ENCODE measurements around the gene RABL6. TPM values are rescaled to one million over a fixed set of nuclear protein-coding genes. Genes with fewer than 3 reads are reported as not detected.
"Not testable (repeated sequence)": the region's sequence is repeated elsewhere in the genome, so short reads cannot be mapped to it uniquely, and the experiment has no call there.

The RABL6 gene
- total RNA-seq, 1 donor from 2014 or later = 64.1 TPM

GRCh38 chr9:136842380-136842948 is 34.7 kb downstream of the RABL6 start, which contains the start of gene AJM1:
AJM1 (plus strand) TSS chr9:136842478; CDS start chr9:136844415, 1,937 bp downstream.
- DNase-seq = peak; percentile 78
- Histone ChIP-seq H3K4me3 (peak within 1 kb of the TSS; percentile 74), H3K27ac (replicated peaks) (peak within 1 kb of the TSS; percentile 78), H3K36me3 (peaks cover 31% of the 10 kb centered on the region), H3K27me3 (ENCODE audit: low read depth) (peaks cover 41% of the 10 kb centered on the region), H3K4me1 (peaks cover 57% of the 10 kb centered on the region)
- intact Hi-C loops (cut with micrococcal nuclease); H3K9me3 ChIP-seq (replicated peaks): not testable (repeated sequence)
- TF ChIP-seq, protein P1, sequence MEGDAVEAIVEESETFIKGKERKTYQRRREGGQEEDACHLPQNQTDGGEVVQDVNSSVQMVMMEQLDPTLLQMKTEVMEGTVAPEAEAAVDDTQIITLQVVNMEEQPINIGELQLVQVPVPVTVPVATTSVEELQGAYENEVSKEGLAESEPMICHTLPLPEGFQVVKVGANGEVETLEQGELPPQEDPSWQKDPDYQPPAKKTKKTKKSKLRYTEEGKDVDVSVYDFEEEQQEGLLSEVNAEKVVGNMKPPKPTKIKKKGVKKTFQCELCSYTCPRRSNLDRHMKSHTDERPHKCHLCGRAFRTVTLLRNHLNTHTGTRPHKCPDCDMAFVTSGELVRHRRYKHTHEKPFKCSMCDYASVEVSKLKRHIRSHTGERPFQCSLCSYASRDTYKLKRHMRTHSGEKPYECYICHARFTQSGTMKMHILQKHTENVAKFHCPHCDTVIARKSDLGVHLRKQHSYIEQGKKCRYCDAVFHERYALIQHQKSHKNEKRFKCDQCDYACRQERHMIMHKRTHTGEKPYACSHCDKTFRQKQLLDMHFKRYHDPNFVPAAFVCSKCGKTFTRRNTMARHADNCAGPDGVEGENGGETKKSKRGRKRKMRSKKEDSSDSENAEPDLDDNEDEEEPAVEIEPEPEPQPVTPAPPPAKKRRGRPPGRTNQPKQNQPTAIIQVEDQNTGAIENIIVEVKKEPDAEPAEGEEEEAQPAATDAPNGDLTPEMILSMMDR (IDR thresholded peaks at IDR 0.05; ENCODE audit: borderline replicate concordance) = peak; percentile 97

GRCh38 chr9:136843159-136843800 is 35.5 kb downstream of the RABL6 start:
- intact Hi-C loops (cut with micrococcal nuclease); H3K9me3 ChIP-seq (replicated peaks); DNase-seq: not testable (repeated sequence)
- H3K27ac ChIP-seq (replicated peaks) = peak overlapping the region; percentile 78
- H3K36me3 ChIP-seq = peaks cover 23% of the 10 kb centered on the region
- peak overlapping the region; percentile 74 for H3K4me3 ChIP-seq
- H3K4me1 ChIP-seq = peaks cover 65% of the 10 kb centered on the region
- peaks cover 41% of the 10 kb centered on the region for H3K27me3 ChIP-seq (ENCODE audit: low read depth)

- TF ChIP-seq, protein P1 (IDR thresholded peaks at IDR 0.05; ENCODE audit: borderline replicate concordance) = peak; percentile 82
- Histone ChIP-seq H3K4me1 (peaks cover 69% of the 10 kb centered on the region), H3K27ac (replicated peaks) (peak overlapping the region; percentile 78), H3K4me3 (peak overlapping the region; percentile 74), H3K27me3 (ENCODE audit: low read depth) (peaks cover 41% of the 10 kb centered on the region), H3K36me3 (peaks cover 15% of the 10 kb centered on the region)
- intact Hi-C loops (cut with micrococcal nuclease); H3K9me3 ChIP-seq (replicated peaks); DNase-seq: not testable (repeated sequence)
These were observed 36.3 kb downstream of the RABL6 start for GRCh38 chr9:136843801-136844740.

DNA sequence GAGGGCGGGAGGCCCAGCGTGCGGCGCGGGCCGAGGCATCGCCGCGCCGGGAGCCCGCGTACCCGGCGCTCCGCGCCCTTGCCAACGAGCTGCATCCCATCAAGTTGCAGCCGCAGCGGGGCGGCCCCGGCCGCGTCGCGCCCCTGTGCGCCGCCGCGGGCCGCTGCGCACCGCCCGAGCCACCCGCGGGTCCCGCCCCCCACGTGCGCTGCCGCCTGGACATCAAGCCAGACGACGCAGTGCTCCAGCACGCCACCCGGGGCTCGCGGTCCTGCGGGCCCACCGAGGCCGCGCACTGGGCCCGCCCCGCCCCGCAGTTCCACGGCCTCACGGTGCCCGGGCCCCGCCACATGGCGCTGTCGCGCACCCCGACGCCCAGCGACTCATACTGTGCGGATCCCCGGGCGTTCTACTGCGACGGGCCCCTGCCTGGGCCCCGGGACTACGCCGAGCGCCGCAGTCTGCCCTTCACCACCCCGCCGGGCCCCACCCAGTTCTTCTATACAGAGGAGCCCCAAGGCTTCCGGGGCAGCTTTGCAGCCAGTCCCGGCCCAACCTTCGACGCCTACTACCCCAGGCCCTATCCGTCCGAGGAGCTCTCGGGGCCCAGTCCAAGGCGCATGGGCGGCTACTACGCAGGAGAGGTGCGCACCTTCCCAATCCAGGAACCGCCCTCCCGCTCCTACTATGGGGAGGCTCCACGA is 37.2 kb downstream of the RABL6 start:
- Histone ChIP-seq H3K27me3 (ENCODE audit: low read depth) (peaks cover 41% of the 10 kb centered on the region), H3K9me3 (replicated peaks) (no peaks in the 10 kb centered on the region), H3K36me3 (peaks cover 7% of the 10 kb centered on the region), H3K27ac (replicated peaks) (no peak overlapping the region), H3K4me1 (peaks cover 72% of the 10 kb centered on the region), H3K4me3 (no peak overlapping the region)
- intact Hi-C loops (cut with micrococcal nuclease) = no loop called here
- DNase-seq = no peak
- TF ChIP-seq, protein P1 (IDR thresholded peaks at IDR 0.05; ENCODE audit: borderline replicate concordance) = no peak

DNA sequence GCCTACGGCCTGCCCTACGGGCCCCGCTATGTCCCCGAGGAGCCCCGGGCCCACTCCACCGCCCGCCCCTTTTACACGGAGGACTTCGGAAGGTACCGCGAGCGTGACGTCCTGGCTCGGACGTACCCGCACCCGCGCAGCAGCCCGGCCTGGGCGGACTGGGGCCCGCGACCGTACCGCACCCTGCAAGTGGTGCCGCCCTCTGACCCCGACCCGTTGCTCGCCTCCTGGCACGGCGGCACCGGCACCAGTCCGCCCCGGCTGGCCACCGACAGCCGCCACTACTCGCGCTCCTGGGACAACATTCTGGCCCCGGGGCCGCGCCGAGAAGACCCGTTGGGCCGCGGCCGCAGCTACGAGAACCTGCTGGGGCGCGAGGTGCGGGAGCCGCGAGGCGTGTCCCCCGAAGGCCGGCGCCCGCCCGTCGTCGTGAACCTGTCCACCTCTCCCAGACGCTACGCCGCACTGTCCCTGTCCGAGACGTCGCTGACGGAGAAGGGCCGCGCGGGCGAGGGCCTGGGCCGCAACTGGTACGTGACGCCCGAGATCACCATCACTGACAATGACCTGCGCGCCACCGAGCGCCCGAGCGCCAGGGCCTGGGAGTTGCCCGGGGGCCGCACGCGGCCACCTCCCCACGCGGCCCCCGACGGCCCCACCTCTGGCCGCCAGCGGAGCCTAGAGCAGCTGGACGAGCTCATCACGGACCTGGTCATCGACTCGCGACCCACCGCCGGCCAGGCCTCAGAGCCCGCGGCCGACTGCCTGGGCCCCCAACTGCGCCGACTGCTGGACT is 37.9 kb downstream of the RABL6 start:
- Histone ChIP-seq H3K27me3 (ENCODE audit: low read depth) (peaks cover 41% of the 10 kb centered on the region), H3K27ac (replicated peaks) (no peak overlapping the region), H3K36me3 (peaks cover 8% of the 10 kb centered on the region), H3K9me3 (replicated peaks) (no peaks in the 10 kb centered on the region), H3K4me3 (no peak overlapping the region), H3K4me1 (peaks cover 80% of the 10 kb centered on the region)
- TF ChIP-seq, protein P1 (IDR thresholded peaks at IDR 0.05; ENCODE audit: borderline replicate concordance) = no peak
- no peak for DNase-seq
- intact Hi-C loops (cut with micrococcal nuclease) = no loop called here

Measured in left ventricle myocardium inferior (tissue), 1 donor.